Measurements from ENCODE around the gene NNT.
A peak's percentile ranks its signal among the peaks of the same experiment; 100 is the strongest.
"Not testable (repeated sequence)": the region's sequence is repeated elsewhere in the genome, so short reads cannot be mapped to it uniquely, and the experiment has no call there.

Gene NNT

GRCh38 chr5:43564289-43564850 is 38.6 kb upstream of the NNT start:
- H3K4me1 ChIP-seq (ENCODE audit: control insufficient read depth in 5 of 5, insufficient read depth in 5 of 5, low read length in 5 of 5), result no peaks in the 10 kb centered on the region
- no peaks in the 10 kb centered on the region for H3K36me3 ChIP-seq (ENCODE audit: control insufficient read depth in 5 of 5, insufficient read depth in 5 of 5, low read length in 5 of 5)
- no peak overlapping the region for H3K9ac ChIP-seq (ENCODE audit: low read length in 5 of 5)
- H3K4me3 ChIP-seq (ENCODE audit: low read depth in 1 of 5, low read length in 5 of 5), result no peak overlapping the region
- H3K27ac ChIP-seq (ENCODE audit: low read depth, low read length), result no peak overlapping the region
- H3K27me3 ChIP-seq (ENCODE audit: control insufficient read depth in 5 of 5, insufficient read depth in 4 of 5, low read length in 5 of 5), result no peaks in the 10 kb centered on the region
- no peaks in the 10 kb centered on the region for H3K9me3 ChIP-seq (ENCODE audit: control insufficient read depth in 5 of 5, low read length in 5 of 5)

DNA sequence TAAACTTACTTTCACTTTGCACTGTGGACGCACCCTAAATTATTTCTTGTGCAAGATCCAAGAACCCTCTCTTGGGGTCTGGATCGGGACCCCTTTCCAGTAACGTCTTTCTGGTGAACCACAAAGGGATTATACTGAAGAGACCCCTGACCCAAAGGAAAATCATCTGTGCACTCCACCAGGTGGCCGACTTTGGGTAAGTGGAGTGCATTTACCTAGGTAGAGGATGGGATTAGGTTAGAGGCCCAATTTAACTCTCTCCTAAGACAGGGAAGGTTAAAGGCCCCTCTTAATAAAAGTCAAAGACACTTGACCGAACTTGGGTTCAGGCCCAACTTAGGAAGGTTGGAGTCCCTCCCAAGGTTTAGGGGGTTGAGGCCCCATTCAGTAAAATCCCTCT is 37.9 kb upstream of the NNT start:
- Histone ChIP-seq H3K4me3 (ENCODE audit: low read depth in 1 of 5, low read length in 5 of 5) (no peak overlapping the region), H3K9me3 (ENCODE audit: control insufficient read depth in 5 of 5, low read length in 5 of 5) (no peaks in the 10 kb centered on the region), H3K27me3 (ENCODE audit: control insufficient read depth in 5 of 5, insufficient read depth in 4 of 5, low read length in 5 of 5) (no peaks in the 10 kb centered on the region), H3K9ac (ENCODE audit: low read length in 5 of 5) (no peak overlapping the region), H3K4me1 (ENCODE audit: control insufficient read depth in 5 of 5, insufficient read depth in 5 of 5, low read length in 5 of 5) (no peaks in the 10 kb centered on the region), H3K36me3 (ENCODE audit: control insufficient read depth in 5 of 5, insufficient read depth in 5 of 5, low read length in 5 of 5) (no peaks in the 10 kb centered on the region), H3K27ac (ENCODE audit: low read depth, low read length) (no peak overlapping the region)

GRCh38 chr5:43567967-43568366 is 35.0 kb upstream of the NNT start:
- Histone ChIP-seq H3K9ac (ENCODE audit: low read length in 5 of 5) (no peak overlapping the region), H3K4me1 (ENCODE audit: control insufficient read depth in 5 of 5, insufficient read depth in 5 of 5, low read length in 5 of 5) (peaks cover 0 to 18% (median 10%) of the 10 kb centered on the region in 5 donors), H3K9me3 (ENCODE audit: control insufficient read depth in 5 of 5, low read length in 5 of 5) (no peaks in the 10 kb centered on the region), H3K4me3 (ENCODE audit: low read depth in 1 of 5, low read length in 5 of 5) (no peak overlapping the region), H3K27ac (ENCODE audit: low read depth, low read length) (no peak overlapping the region), H3K27me3 (ENCODE audit: control insufficient read depth in 5 of 5, insufficient read depth in 4 of 5, low read length in 5 of 5) (no peaks in the 10 kb centered on the region), H3K36me3 (ENCODE audit: control insufficient read depth in 5 of 5, insufficient read depth in 5 of 5, low read length in 5 of 5) (no peaks in the 10 kb centered on the region)

GRCh38 chr5:43569236-43569746 is 33.7 kb upstream of the NNT start:
- Histone ChIP-seq H3K4me3 (ENCODE audit: low read depth in 1 of 5, low read length in 5 of 5) (no peak overlapping the region), H3K9me3 (ENCODE audit: control insufficient read depth in 5 of 5, low read length in 5 of 5) (no peaks in the 10 kb centered on the region), H3K4me1 (ENCODE audit: control insufficient read depth in 5 of 5, insufficient read depth in 5 of 5, low read length in 5 of 5) (peaks cover 0 to 18% (median 10%) of the 10 kb centered on the region in 5 donors), H3K27me3 (ENCODE audit: control insufficient read depth in 5 of 5, insufficient read depth in 4 of 5, low read length in 5 of 5) (no peaks in the 10 kb centered on the region), H3K27ac (ENCODE audit: low read depth, low read length) (no peak overlapping the region), H3K36me3 (ENCODE audit: control insufficient read depth in 5 of 5, insufficient read depth in 5 of 5, low read length in 5 of 5) (no peaks in the 10 kb centered on the region), H3K9ac (ENCODE audit: low read length in 5 of 5) (no peak overlapping the region)

GRCh38 chr5:43570450-43571158 is 32.4 kb upstream of the NNT start:
- Histone ChIP-seq H3K4me1 (ENCODE audit: control insufficient read depth in 5 of 5, insufficient read depth in 5 of 5, low read length in 5 of 5) (peaks cover 0 to 18% (median 10%) of the 10 kb centered on the region in 5 donors), H3K9me3 (ENCODE audit: control insufficient read depth in 5 of 5, low read length in 5 of 5) (no peaks in the 10 kb centered on the region), H3K36me3 (ENCODE audit: control insufficient read depth in 5 of 5, insufficient read depth in 5 of 5, low read length in 5 of 5) (peaks cover 0 to 4% (median 0%) of the 10 kb centered on the region in 5 donors), H3K27ac (ENCODE audit: low read depth, low read length) (no peak overlapping the region), H3K4me3 (ENCODE audit: low read depth in 1 of 5, low read length in 5 of 5) (peak overlapping the region in 1 of 5 donors; percentile 51), H3K27me3 (ENCODE audit: control insufficient read depth in 5 of 5, insufficient read depth in 4 of 5, low read length in 5 of 5) (no peaks in the 10 kb centered on the region), H3K9ac (ENCODE audit: low read length in 5 of 5) (no peak overlapping the region)

DNA sequence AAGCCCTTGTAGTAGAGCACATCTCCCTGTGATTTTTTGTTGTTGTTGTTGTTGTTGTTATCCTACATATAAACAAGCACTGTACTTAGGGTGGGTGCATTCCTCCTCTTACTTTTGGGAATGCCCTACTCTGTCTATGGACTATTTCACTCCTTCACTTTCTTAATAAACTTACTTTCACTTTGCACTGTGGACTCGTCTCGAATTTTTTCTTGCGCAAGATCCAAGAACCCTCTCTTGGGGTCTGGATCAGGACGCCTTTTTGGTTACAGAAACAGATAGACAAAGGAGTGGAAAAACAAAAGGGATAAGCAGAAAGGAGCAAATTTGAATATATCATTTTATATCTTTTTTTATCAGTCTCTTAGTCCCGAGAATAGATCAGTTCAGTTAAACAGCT is 31.7 kb upstream of the NNT start:
- H3K27me3 ChIP-seq (ENCODE audit: control insufficient read depth in 5 of 5, insufficient read depth in 4 of 5, low read length in 5 of 5), result no peaks in the 10 kb centered on the region
- no peaks in the 10 kb centered on the region for H3K9me3 ChIP-seq (ENCODE audit: control insufficient read depth in 5 of 5, low read length in 5 of 5)
- H3K4me3 ChIP-seq (ENCODE audit: low read depth in 1 of 5, low read length in 5 of 5), result peak overlapping the region; percentile 28 to 61 (median 50)
- peak overlapping the region; percentile 21 for H3K27ac ChIP-seq (ENCODE audit: low read depth, low read length)
- H3K9ac ChIP-seq (ENCODE audit: low read length in 5 of 5), result peak overlapping the region in 3 of 5 donors; percentile 5 to 63 (median 47)
- H3K4me1 ChIP-seq (ENCODE audit: control insufficient read depth in 5 of 5, insufficient read depth in 5 of 5, low read length in 5 of 5), result peaks cover 0 to 18% (median 10%) of the 10 kb centered on the region in 5 donors
- peaks cover 0 to 4% (median 0%) of the 10 kb centered on the region in 5 donors for H3K36me3 ChIP-seq (ENCODE audit: control insufficient read depth in 5 of 5, insufficient read depth in 5 of 5, low read length in 5 of 5)

DNA sequence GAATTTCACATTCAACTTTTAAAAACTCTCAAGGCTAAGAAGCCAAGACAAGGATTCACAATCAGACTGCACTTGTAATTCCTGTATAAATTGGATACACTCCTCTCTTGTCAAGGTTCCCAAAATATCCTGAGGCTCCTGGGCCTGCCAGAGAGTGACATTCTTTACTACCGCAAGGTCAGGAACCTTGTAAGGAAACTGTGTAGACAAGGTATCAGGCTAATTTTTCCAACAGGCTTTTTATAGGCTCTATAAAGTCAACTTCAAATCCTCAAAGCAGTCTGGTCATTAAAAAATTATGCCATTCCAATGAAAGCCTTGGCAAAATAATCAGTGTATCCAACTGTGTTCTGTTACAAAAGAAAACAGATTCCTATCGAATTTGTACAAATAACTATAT is 30.6 kb upstream of the NNT start:
- Histone ChIP-seq H3K27ac (ENCODE audit: low read depth, low read length) (no peak overlapping the region), H3K9me3 (ENCODE audit: control insufficient read depth in 5 of 5, low read length in 5 of 5) (no peaks in the 10 kb centered on the region), H3K36me3 (ENCODE audit: control insufficient read depth in 5 of 5, insufficient read depth in 5 of 5, low read length in 5 of 5) (peaks cover 0 to 4% (median 0%) of the 10 kb centered on the region in 5 donors), H3K4me1 (ENCODE audit: control insufficient read depth in 5 of 5, insufficient read depth in 5 of 5, low read length in 5 of 5) (peaks cover 0 to 18% (median 10%) of the 10 kb centered on the region in 5 donors), H3K9ac (ENCODE audit: low read length in 5 of 5) (peak overlapping the region in 2 of 5 donors; percentile 46 to 51), H3K27me3 (ENCODE audit: control insufficient read depth in 5 of 5, insufficient read depth in 4 of 5, low read length in 5 of 5) (no peaks in the 10 kb centered on the region), H3K4me3 (ENCODE audit: low read depth in 1 of 5, low read length in 5 of 5) (no peak overlapping the region)

DNA sequence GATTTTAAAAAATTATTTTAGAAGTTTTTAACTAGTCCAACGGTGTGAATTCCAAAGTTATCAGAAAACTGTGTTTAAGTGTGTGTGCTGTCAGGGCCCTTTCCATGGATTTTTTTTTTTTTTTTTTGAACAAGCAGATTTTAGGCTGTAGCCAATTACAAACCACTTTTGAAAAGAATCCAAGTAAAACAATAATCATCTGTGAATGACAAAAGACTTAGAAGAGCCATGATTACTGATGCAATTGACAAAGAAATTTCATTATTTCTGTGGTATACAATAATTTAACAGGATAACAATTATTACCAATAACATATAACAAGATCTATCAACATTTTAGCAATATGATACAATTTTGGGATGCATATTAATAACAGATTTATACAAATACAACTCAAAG is 29.9 kb upstream of the NNT start:
- H3K4me3 ChIP-seq (ENCODE audit: low read depth in 1 of 5, low read length in 5 of 5), result no peak overlapping the region
- no peaks in the 10 kb centered on the region for H3K27me3 ChIP-seq (ENCODE audit: control insufficient read depth in 5 of 5, insufficient read depth in 4 of 5, low read length in 5 of 5)
- H3K36me3 ChIP-seq (ENCODE audit: control insufficient read depth in 5 of 5, insufficient read depth in 5 of 5, low read length in 5 of 5), result peaks cover 0 to 4% (median 0%) of the 10 kb centered on the region in 5 donors

DNA sequence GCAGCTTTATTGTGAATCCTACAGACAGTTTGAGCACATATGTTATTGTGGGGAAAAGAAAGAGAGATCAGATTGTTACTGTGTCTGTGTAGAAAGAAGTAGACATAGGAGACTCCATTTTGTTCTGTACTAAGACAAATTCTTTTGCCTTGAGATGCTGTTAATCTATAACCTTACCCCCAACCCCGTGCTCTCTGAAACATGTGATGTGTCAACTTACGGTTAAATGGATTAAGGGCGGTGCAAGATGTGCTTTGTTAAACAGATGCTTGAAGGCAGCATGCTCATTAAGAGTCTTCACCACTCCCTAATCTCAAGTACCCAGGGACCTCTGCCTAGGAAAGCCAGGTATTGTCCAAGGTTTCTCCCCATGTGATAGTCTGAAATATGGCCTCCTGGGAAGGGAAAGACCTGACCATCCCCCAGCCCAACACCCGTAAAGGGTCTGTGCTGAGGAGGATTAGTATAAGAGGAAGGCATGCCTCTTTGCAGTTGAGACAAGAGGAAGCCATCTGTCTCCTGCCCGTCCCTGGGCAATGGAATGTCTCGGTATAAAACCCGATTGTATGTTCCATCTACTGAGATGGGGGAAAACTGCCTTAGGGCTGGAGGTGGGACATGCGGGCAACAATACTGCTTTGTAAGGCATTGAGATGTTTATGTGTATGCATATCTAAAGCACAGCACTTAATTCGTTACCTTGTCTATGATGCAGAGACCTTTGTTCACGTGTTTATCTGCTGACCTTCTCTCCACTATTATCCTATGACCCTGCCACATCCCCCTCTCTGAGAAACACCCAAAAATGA is 22.4 kb upstream of the NNT start:
- not testable (repeated sequence) for H3K9me3 ChIP-seq (ENCODE audit: control insufficient read depth in 5 of 5, low read length in 5 of 5); H3K27ac ChIP-seq (ENCODE audit: low read depth, low read length); H3K27me3 ChIP-seq (ENCODE audit: control insufficient read depth in 5 of 5, insufficient read depth in 4 of 5, low read length in 5 of 5); H3K9ac ChIP-seq (ENCODE audit: low read length in 5 of 5); H3K4me1 ChIP-seq (ENCODE audit: control insufficient read depth in 5 of 5, insufficient read depth in 5 of 5, low read length in 5 of 5); H3K4me3 ChIP-seq (ENCODE audit: low read depth in 1 of 5, low read length in 5 of 5)
- H3K36me3 ChIP-seq (ENCODE audit: control insufficient read depth in 5 of 5, insufficient read depth in 5 of 5, low read length in 5 of 5), result peaks cover 0 to 11% (median 3%) of the 10 kb centered on the region in 5 donors

More for the DNA sequence above, 29.9 kb upstream of the NNT start:
- Histone ChIP-seq H3K4me1 (ENCODE audit: control insufficient read depth in 5 of 5, insufficient read depth in 5 of 5, low read length in 5 of 5) (peaks cover 0 to 18% (median 10%) of the 10 kb centered on the region in 5 donors), H3K9me3 (ENCODE audit: control insufficient read depth in 5 of 5, low read length in 5 of 5) (no peaks in the 10 kb centered on the region), H3K9ac (ENCODE audit: low read length in 5 of 5) (no peak overlapping the region), H3K27ac (ENCODE audit: low read depth, low read length) (no peak overlapping the region)

- Histone ChIP-seq H3K4me1 (ENCODE audit: control insufficient read depth in 5 of 5, insufficient read depth in 5 of 5, low read length in 5 of 5) (no peaks in the 10 kb centered on the region), H3K9me3 (ENCODE audit: control insufficient read depth in 5 of 5, low read length in 5 of 5) (no peaks in the 10 kb centered on the region), H3K4me3 (ENCODE audit: low read depth in 1 of 5, low read length in 5 of 5) (no peak overlapping the region), H3K27me3 (ENCODE audit: control insufficient read depth in 5 of 5, insufficient read depth in 4 of 5, low read length in 5 of 5) (no peaks in the 10 kb centered on the region), H3K36me3 (ENCODE audit: control insufficient read depth in 5 of 5, insufficient read depth in 5 of 5, low read length in 5 of 5) (peaks cover 0 to 11% (median 3%) of the 10 kb centered on the region in 5 donors), H3K27ac (ENCODE audit: low read depth, low read length) (no peak overlapping the region), H3K9ac (ENCODE audit: low read length in 5 of 5) (no peak overlapping the region)
Observed at GRCh38 chr5:43581398-43581797, 21.6 kb upstream of the NNT start.

Measured in subcutaneous abdominal adipose tissue (tissue), 5 donors.